HepG2 (cell line): ENCODE measurements around the gene CAMTA2. TPM values are rescaled to one million over a fixed set of nuclear protein-coding genes. Genes with fewer than 3 reads are reported as not detected.

Source experiments
- ATAC-seq: fragments of 200-7000 bp; cut with Tn5 transposase; 3 replicates; pipeline ENCODE4 v1.9.1; 2020; ENCODE audit warnings: mild to moderate bottlenecking, moderate library complexity
- BruUV-seq: library from RNA; stranded (reverse); fragments of 400-500 nt; replicated peaks from 2 replicates; lab custom pipeline; 2021; lab: Mats Ljungman, UMichigan
- CTCF ChIA-PET: fragments of 300-600 bp; formaldehyde crosslinking; extraction: SDS; loops from one replicate; lab custom pipeline; 2021; ENCODE audit warnings: low total read pairs, inconsistent platforms, low intra/inter-chr PET ratio; lab: Yijun Ruan, JAX
- POLR2A ChIA-PET: fragments of 350-600 bp; sonication (Branson Sonifier 250); formaldehyde crosslinking; loops from one replicate; lab custom pipeline; 2020; ENCODE audit warnings: antibody characterized with exemption, inconsistent platforms; lab: Yijun Ruan, JAX
- DNase-seq: peaks from one replicate; pipeline ENCODE4 v3.0.0-alpha.2; 2015; ENCODE audit warnings: low spot score
- FAIRE-seq: peaks from 3 replicates; lab custom pipeline; 2011; peaks lifted over from hg19 to GRCh38; lab: Jason Lieb, UNC
- H2AFZ ChIP-seq: one replicate; pipeline ENCODE4 v1.6.1; 2011; ENCODE audit warnings: low read length, inconsistent platforms
- H3K27ac ChIP-seq: fragments of 300-600 bp; 3 replicates; pipeline ENCODE4 v1.8.0; 2011; ENCODE audit warnings: mixed run types, mild to moderate bottlenecking, mixed read lengths, low read length, inconsistent platforms; ENCODE audit not compliant: insufficient read depth; ENCODE audit errors: extremely low read length
- H3K27me3 ChIP-seq, 2 experiments: fragments of 200-600 bp in 1 of 2; 2 replicates in 1 of 2; 3 replicates in 1 of 2; pipeline versions ENCODE4 v1.6.0 to v1.8.0; 2011; ENCODE audit warnings: low read length in 2 of 2, mild to moderate bottlenecking in 2 of 2, moderate library complexity in 2 of 2, inconsistent platforms in 1 of 2; ENCODE audit not compliant: insufficient read depth in 2 of 2, control insufficient read depth in 1 of 2
- H3K36me3 ChIP-seq, 2 experiments: fragments of 200-600 bp in 1 of 2; replicated peaks in 1 of 2; 2 replicates in 1 of 2; 3 replicates in 1 of 2; pipeline versions ENCODE4 v1.5.1 to v1.8.0; 2011; ENCODE audit warnings: low read length in 2 of 2, inconsistent platforms in 1 of 2; ENCODE audit not compliant: insufficient read depth in 2 of 2, control insufficient read depth in 1 of 2
- H3K4me1 ChIP-seq: 2 replicates; pipeline ENCODE4 v1.5.1; 2012; ENCODE audit warnings: low read length, inconsistent platforms; ENCODE audit not compliant: insufficient read depth
- H3K4me2 ChIP-seq: 2 replicates; pipeline ENCODE4 v1.6.0; 2011; ENCODE audit warnings: low read depth, low read length, inconsistent platforms
- H3K4me3 ChIP-seq, 3 experiments: fragments of 200-600 bp in 1 of 3; sonication (generic), shearing (Covaris generic) in 1 of 3; replicated peaks in 1 of 3; 2 replicates each; pipeline ENCODE4 v1.5.1; 2011 to 2016; ENCODE audit warnings: low read length in 3 of 3, inconsistent platforms in 2 of 3, low read depth in 2 of 3, mild to moderate bottlenecking in 2 of 3, control low read depth in 1 of 3, mixed read lengths in 1 of 3; ENCODE audit not compliant: insufficient read depth in 1 of 3
- H3K79me2 ChIP-seq: one replicate; pipeline ENCODE4 v1.6.1; 2011; ENCODE audit warnings: low read length, inconsistent platforms; ENCODE audit not compliant: insufficient read depth
- H3K9ac ChIP-seq: 2 replicates; pipeline ENCODE4 v1.6.0; 2011; ENCODE audit warnings: mild to moderate bottlenecking, low read depth, low read length, inconsistent platforms; ENCODE audit not compliant: insufficient read depth
- H3K9me3 ChIP-seq: 2 replicates; pipeline ENCODE4 v1.5.1; 2012; ENCODE audit warnings: mild to moderate bottlenecking, low read length
- H4K20me1 ChIP-seq: 2 replicates; pipeline ENCODE4 v1.6.0; 2011; ENCODE audit warnings: inconsistent platforms, mild to moderate bottlenecking, low read length, moderate library complexity; ENCODE audit not compliant: insufficient read depth
- CREB3 ChIP-seq: sonication (generic); formaldehyde crosslinking; IDR thresholded peaks from 2 replicates; pipeline ENCODE4 v1.5.0; 2020; ENCODE audit warnings: missing genetic modification reagents
- KAT2B ChIP-seq: fragments of 150-350 bp; IDR thresholded peaks from 2 replicates; pipeline ENCODE4 v1.6.1; 2014; ENCODE audit warnings: low read depth, low read length, borderline replicate concordance
- MTF1 ChIP-seq: sonication (generic); formaldehyde crosslinking; IDR thresholded peaks from 2 replicates; pipeline ENCODE4 v1.5.0; 2020; ENCODE audit warnings: missing genetic modification reagents
- PREB ChIP-seq: sonication (generic); formaldehyde crosslinking; IDR thresholded peaks from 2 replicates; pipeline ENCODE4 v1.4.0; 2020; ENCODE audit warnings: missing genetic modification reagents
- SKIL ChIP-seq: sonication (generic); formaldehyde crosslinking; IDR thresholded peaks from 2 replicates; pipeline ENCODE4 v1.8.0; 2022; ENCODE audit warnings: missing genetic modification reagents, mild to moderate bottlenecking, moderate library complexity, borderline replicate concordance
- SNAPC5 ChIP-seq: sonication (generic); formaldehyde crosslinking; IDR thresholded peaks from 2 replicates; pipeline ENCODE4 v1.8.1; 2023; ENCODE audit warnings: mild to moderate bottlenecking, missing genetic modification reagents, borderline replicate concordance
- THAP9 ChIP-seq: sonication (generic); formaldehyde crosslinking; IDR thresholded peaks from 2 replicates; pipeline ENCODE4; 2020; ENCODE audit warnings: missing genetic modification reagents, mild to moderate bottlenecking, borderline replicate concordance
- THYN1 ChIP-seq: sonication (generic); formaldehyde crosslinking; IDR thresholded peaks from 2 replicates; pipeline ENCODE4 v1.8.1; 2023; ENCODE audit warnings: low read depth, mild to moderate bottlenecking, moderate library complexity, missing genetic modification reagents, borderline replicate concordance
- ZNF275 ChIP-seq: sonication (generic); formaldehyde crosslinking; IDR thresholded peaks from 2 replicates; pipeline ENCODE4 v1.8.0; 2022; ENCODE audit warnings: missing genetic modification reagents, mild to moderate bottlenecking, inconsistent platforms, borderline replicate concordance
- ZNF367 ChIP-seq: sonication (generic); formaldehyde crosslinking; IDR thresholded peaks from 2 replicates; pipeline ENCODE4 v1.4.0; 2020; ENCODE audit warnings: missing genetic modification reagents, borderline replicate concordance
- ZNF614 ChIP-seq: IDR thresholded peaks from 2 replicates; pipeline ENCODE4 v1.6.1; 2018; ENCODE audit warnings: missing biosample characterization, missing genetic modification reagents, inconsistent platforms, borderline replicate concordance
- ZNF790 ChIP-seq: sonication (generic); formaldehyde crosslinking; IDR thresholded peaks from 2 replicates; pipeline ENCODE4 v1.8.0; 2022; ENCODE audit warnings: missing genetic modification reagents, mild to moderate bottlenecking, borderline replicate concordance
- ZZZ3 ChIP-seq: sonication (generic); formaldehyde crosslinking; IDR thresholded peaks from 2 replicates; pipeline ENCODE4 v1.4.0; 2020; ENCODE audit warnings: missing genetic modification reagents, mild to moderate bottlenecking, borderline replicate concordance
- WGBS: methylation state at CpG from one replicate; pipeline ENCODE4 v1.1.6; 2017; ENCODE audit warnings: low lambda C conversion rate; 5-methylcytosine and 5-hydroxymethylcytosine counted together
- in situ Hi-C: cut with HindIII; loops from 2 replicates; pipeline ENCODE4 v1.10.0; 2017; ENCODE audit warnings: low pct_unique_long_range_greater_than_20kb; ENCODE audit not compliant: extremely low pct_ligation_motif_present
- intact Hi-C: fragments of 100-400 bp; cut with micrococcal nuclease; formaldehyde crosslinking; loops from one replicate; pipeline ENCODE4 v1.10.0; 2022; ENCODE audit not compliant: unreplicated experiment
- polyA plus RNA-seq, 8 experiments: library from polyadenylated mRNA; depleted of rRNA in 3 of 8; stranded (reverse) in 7 of 8; unstranded in 1 of 8; fragments of >200 nt; fragmentation: Illumina TruSeq in 4 of 8; extraction: Trizol in 4 of 8; gene quantifications; 2 replicates each; pipeline versions ENCODE4 v1.2.1 to v1.2.3, GENCODE V29; 2011 to 2016; ENCODE audit warnings: low read depth in 4 of 8, missing spikeins in 1 of 8, mixed read lengths in 1 of 8; ENCODE audit not compliant: insufficient read depth in 1 of 8
- total RNA-seq, 5 experiments: library from RNA; depleted of rRNA; stranded (reverse); fragments of >200 nt; fragmentation: Illumina TruSeq; extraction: Trizol; gene quantifications; 2 replicates each; pipeline ENCODE4 v1.2.3, GENCODE V29; 2016; ENCODE audit warnings: low read depth in 1 of 5

CAMTA2 gene
- total and polyA plus RNA-seq, 2 of the 13 experiments (the other 11 are each of a cell fraction or from before 2014, with no cell fraction given), result 4.1 to 7.1 TPM

GRCh38 chr17:4938688-4939545 is 48.6 kb downstream of the CAMTA2 start:
- H3K4me3 ChIP-seq, result peak overlapping the region; percentile 73 to 97 (median 93)
- H4K20me1 ChIP-seq, result no peaks in the 10 kb centered on the region
- H3K27ac ChIP-seq, result peak overlapping the region; percentile 96
- TSS peak; percentile 32 for BruUV-seq
- intact Hi-C loops, result no loop called here
- in situ Hi-C loops, result no loop called here
- peak overlapping the region; percentile 98 for H3K4me2 ChIP-seq
- CTCF ChIA-PET, result no interaction called here
- H3K79me2 ChIP-seq, result peaks cover 39% of the 10 kb centered on the region
- no peak for FAIRE-seq
- H3K27me3 ChIP-seq, result no peaks in the 10 kb centered on the region; a peak in 1 of 5 replicates
- ATAC-seq, result peak; percentile 3; the same call in 2 of the 3 replicates
- H3K36me3 ChIP-seq, result peaks cover 8 to 21% of the 10 kb centered on the region in 2 experiments; a peak in 4 of 5 replicates
- POLR2A ChIA-PET, result interaction anchor here (0.8 to 3.9 kb wide), 17 partner anchors 10 to 253 kb away, joined by 3 to 201 read pairs (median 6); partner anchors contain the start of genes ENO3, GLTPD2, INCA1 and KIF1C
- H3K9me3 ChIP-seq, result no peaks in the 10 kb centered on the region
- 46% methylated on average over 12 of the region's 19 CpGs for WGBS
- peaks cover 33% of the 10 kb centered on the region for H3K4me1 ChIP-seq
- H3K9ac ChIP-seq, result peak overlapping the region; percentile 95
- no peak overlapping the region for H2AFZ ChIP-seq
- no peak for DNase-seq
- TF ChIP-seq ZNF275 (CRISPR knock-in tag), result no peak
- no peak for TF ChIP-seq THYN1 (CRISPR knock-in tag)
- no peak for TF ChIP-seq SNAPC5 (CRISPR knock-in tag)
- no peak for TF ChIP-seq SKIL
- no peak for TF ChIP-seq ZNF790 (CRISPR knock-in tag)
- no peak for TF ChIP-seq MTF1 (CRISPR knock-in tag)
- TF ChIP-seq CREB3 (CRISPR knock-in tag), result no peak
- no peak for TF ChIP-seq ZNF367
- TF ChIP-seq THAP9 (CRISPR knock-in tag), result peak; percentile 16; the same call in 1 of the 2 replicates
- TF ChIP-seq ZNF614 (CRISPR knock-in tag), result no peak
- TF ChIP-seq ZZZ3, result no peak
- no peak for TF ChIP-seq PREB
- TF ChIP-seq KAT2B, result no peak
